ENCODE results near the gene CD151.

CD151 gene

DNA sequence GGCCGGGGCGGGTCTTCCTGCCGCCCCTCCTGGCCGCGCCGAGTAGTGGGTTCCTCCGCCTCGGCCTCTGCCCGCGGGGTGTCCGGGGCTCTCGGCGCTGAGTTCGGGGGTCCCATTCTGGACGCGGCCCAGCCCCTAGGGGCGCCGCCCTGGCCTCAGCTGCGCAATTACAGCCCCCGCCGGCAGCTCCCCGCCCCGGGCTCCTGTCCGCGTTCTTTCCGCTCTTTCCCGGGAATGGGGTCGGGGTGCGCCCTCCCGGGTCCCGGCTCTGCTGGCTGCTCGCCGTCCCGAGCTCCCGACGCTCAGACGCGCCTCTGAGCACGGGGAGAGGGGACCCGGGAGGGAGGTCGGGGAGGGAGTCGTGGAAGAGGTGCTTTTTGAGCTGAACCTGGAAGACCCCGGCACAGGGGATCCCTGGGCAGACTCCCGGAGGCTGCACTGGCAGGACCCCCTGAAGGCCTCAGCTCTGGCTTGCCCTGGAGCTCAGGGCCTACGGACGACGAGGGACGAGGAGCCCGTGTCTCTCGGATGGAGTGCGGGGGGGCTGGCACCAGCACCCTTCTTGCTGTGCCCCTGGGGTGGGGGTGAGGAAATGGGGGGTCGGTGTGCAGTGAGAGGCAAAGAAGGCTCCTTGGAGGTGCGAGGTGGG is 10.5 kb downstream of the CD151 start:
- no peak for DNase-seq (ENCODE audit: low spot score)

DNA sequence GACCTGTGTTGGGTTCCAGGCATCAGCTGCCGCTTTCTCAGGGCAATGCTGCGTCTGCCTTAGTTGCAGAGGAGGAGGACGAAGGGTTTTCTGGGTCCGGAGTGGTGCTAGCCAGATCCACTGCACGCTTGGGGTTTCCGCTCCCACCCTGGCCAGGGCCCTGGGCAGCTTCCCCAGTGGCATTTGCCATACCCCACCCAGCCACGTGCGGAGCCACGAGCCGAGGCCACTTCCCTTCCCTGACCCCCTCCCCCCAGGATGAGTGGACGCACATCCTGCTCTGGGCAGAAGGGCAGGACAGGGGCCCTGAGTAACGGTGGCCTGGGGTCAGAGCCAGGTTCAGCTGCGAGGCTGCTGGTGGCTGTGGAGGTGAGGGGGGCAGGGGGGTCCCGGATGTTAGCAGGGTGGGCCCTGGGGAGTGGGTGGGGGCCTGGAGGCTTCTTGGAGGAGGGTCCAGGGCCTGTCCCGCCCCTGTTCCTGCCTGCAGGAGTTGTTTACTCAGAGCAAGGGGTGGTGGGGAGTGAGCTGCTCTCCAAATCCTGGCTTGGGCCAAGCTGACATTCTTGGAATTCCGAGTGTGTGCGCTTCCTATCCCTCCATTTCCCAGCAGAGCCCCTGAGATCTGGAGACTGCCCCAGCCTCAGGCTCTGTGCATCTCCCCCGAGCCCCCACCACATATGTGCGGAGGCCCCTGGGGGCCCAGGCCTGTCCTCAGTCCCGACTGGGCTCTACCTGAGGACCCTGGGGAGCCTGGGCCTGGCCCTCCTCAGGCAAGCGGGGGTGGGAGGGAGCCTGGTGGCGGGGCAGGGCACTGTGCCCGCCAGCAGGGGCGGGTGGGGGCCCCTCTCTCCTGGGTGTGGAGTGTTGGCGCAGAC is 11.3 kb downstream of the CD151 start:
- DNase-seq (ENCODE audit: low spot score): peak; percentile 86

DNA sequence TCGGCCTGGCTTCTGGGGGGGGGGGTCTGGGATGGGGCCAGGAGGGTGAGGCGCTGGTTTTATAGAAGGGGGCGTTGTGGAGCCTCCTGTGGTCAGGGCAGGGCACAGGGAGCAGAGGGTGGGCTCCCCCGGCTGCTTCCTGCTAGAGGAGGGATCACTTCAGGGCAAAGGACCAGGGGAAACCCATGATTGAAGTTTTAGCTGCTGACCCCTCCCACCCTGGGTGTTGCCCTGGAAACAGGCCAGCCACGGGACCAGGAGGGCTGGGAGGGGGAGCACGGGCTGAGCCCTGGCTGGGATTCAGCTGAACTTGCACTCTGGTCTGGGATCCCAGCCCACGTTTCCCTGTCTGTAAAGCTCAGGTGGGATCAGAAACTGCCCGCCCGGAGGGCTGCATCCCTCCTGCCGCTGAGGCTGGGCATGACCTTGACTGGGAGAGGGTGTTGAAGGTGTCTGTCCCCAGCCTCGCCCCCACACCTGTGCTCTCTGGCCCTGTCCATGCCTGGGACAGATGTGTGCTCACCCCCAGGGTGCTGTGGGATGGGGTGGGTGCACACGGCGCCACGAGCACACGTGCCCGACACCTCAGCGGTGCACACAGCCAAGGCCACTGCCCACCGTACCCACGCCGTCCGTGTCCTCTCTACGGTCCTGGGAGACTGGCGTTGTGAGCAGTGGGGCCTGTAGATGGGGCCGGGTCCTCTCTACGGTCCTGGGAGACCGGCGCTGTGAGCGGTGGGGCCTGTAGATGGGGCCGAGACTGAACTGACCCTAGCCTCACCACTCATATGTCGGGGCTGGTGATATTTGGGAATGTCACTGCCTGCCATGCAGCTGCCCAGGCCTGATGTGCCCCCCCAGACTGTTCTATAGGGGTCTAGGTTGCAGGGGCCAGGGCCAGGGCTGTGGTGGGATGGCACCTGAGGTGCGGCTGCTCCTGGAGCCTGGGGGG is 12.2 kb downstream of the CD151 start:
- DNase-seq (ENCODE audit: low spot score): peak; percentile 88

DNA sequence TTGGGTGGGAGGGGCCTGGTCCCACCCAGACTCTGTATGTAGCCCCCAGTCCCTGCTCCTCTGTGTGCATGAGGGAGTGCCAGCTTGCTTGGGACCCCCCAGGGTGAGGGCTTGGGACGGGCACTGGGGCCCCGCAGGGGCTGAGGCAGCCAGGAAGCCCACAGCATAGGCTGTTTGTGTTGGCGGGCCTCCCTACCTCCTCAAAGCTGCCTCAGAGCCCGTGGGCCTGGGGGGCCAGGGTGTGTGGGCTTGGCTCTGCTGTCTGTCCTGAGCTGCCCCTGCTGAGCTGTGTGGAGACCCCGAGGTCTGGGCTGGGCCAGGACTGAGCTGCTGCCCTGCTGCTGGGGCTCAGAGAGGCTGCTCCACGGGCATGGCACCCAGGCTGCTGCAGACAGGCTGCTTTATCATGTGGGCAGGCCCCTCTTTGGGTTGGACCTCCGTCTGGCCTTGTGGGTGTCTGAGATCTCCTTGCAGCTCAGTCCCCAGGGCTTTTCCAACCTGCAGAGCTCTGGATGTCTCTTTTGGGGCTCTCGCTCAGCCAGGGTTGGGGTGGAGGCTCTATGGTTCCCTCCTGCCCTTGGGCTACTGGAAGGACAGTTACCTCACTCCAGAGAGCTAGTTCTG is 13.2 kb downstream of the CD151 start:
- no peak for DNase-seq (ENCODE audit: low spot score)

DNA sequence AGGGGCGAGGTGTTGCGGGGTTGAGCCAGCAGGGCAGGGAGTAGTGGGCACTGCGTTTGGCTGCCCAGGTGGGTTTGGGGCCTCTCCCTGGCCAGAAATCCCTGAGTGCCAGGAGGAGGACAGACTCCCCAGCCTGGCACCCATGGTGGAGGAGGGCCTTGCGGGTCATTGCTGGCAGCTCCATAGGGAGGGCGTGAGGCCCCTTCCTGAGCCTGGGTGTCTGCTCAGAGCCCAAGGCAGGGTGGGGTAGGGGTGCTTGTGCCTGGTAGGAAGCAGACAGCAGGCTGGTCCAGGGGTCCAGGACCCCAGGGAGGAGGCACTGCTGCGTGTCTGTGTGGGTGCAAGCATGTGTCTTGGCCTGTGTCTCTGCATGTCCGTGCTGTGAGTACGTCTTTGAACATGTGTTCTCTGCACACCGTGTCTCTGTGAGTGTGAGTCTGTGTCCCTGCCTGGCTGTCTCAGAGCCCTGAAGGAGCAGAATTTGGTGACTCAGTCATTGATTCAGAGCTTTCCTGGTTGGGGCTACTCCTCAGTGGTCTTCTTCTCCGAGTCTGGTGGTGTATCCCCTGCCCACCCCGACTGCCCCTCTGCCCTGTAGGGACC is 13.8 kb downstream of the CD151 start:
- no peak for DNase-seq (ENCODE audit: low spot score)

DNA sequence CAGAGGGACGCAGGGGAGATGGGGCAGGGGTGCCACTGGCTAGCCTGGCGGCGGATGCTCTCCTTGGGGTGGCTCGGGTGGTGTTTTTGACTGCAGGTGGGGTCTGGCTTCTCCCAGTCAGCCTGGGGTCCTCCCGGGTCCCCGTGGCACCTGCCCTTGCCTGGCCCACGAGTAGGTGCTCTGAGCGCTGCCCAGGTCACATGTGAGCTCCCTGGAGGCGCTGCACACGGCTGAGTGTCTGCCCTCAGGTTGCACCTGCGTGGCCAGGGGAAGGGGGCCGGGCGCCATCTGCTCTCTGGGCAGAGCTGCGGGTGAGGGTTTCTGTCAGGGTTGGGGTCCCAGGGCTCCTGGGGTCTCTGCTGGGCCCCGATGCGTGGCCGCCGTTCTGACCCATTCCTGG is 15.1 kb downstream of the CD151 start:
- DNase-seq (ENCODE audit: low spot score): no peak

DNA sequence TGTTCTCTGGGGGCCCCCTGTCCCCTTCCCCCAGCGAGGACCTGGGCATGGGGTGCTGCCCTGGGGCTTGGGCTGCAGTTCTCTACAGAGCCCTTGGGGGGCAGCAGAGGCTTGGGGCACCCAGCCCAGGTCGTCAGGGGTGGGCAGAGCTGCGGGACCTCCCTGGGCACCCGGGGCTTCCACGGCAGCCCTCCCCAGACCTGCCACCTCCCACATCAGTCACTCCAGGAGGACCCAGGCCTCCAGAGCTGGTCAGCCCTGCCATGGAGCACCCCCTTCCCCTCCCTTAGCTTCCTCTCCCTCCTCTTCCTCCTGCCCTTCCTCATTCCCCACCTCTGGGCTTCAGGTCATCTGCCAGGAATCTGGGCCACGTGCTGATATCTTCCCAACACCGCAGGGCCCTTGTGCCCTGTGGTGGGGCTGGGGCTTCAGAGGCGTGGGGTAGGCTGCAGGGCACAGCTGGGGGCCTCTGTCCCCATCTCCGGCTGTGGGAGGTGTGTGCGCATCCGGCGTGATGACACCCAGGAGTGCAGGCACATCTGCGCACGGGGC is 15.7 kb downstream of the CD151 start:
- DNase-seq (ENCODE audit: low spot score): no peak

DNA sequence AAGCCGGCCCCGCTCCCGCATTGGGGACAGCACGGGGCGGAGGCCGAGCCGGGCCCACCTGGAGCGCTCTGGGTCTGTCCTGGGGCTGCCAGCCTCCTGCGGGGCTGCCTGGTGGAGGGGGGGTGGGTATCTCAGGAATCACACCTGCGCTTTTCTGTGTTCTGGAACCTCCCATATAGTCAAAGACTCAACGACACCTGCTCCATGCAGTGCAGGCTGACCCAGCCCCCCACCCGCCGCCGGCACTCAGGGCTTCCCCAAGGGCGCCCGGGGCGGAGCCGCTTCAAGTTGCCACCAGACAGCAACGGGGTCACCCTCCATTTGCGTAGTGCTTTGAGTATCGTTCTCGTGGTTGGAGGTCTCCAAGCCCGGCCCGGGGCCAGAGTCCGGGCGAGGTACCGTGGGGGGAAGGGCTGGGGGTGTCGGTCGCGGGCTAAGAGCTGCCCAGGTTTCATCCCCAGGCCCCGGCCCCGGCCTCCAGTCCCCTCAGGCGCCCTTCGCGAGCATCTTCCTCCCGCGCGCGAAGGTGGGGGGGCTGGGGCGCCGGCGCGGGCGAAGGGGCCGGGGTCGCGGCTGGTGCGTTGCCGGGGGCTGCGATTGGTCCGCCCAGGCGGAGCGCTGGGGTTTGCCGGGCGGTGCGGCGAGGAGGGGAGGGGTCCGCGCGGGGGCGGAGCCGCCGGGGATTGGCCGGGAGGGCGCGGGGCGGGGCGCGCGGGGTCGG is 16.5 kb downstream of the CD151 start:
- no peak for DNase-seq (ENCODE audit: low spot score)

DNA sequence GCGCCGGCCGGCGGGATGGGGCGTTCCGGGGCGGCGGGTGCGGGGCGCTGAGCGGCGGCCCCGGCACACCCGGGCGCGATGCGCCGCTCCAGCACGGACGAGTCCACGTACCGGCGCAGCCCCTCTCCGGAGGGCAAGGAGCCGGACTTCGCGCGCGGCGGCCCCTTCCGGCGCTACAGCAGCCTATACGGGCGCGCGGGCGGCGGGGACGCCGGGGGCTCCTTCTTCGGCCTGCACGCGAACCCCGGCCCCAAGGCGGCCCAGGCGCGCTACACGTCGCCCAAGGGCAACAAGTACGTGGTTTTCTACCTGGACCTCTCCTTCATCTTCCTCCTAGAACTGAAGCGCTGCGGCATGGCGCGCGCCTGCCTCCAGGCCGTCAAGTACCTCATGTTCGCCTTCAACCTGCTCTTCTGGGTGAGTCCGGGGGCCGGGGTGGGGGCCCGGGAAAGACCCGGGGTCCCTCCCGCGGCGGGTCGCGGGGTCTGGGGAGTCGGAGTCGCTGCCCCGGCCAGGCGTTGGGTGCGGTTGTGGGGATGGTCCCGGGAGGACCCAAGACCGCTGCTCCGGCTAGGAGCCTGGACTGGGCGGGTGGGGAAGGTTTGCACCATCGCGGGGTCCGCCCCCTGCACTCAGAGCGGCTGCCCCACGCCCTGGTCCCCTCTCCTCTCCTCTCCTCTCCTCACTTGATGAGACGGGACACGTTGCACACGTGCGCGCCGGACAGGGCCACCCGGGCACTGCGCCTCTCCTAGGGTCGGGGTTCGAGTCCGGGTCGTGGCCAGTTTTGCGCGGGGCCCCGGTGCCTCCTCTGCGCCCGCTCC is 17.4 kb downstream of the CD151 start:
- no peak for DNase-seq (ENCODE audit: low spot score)

DNA sequence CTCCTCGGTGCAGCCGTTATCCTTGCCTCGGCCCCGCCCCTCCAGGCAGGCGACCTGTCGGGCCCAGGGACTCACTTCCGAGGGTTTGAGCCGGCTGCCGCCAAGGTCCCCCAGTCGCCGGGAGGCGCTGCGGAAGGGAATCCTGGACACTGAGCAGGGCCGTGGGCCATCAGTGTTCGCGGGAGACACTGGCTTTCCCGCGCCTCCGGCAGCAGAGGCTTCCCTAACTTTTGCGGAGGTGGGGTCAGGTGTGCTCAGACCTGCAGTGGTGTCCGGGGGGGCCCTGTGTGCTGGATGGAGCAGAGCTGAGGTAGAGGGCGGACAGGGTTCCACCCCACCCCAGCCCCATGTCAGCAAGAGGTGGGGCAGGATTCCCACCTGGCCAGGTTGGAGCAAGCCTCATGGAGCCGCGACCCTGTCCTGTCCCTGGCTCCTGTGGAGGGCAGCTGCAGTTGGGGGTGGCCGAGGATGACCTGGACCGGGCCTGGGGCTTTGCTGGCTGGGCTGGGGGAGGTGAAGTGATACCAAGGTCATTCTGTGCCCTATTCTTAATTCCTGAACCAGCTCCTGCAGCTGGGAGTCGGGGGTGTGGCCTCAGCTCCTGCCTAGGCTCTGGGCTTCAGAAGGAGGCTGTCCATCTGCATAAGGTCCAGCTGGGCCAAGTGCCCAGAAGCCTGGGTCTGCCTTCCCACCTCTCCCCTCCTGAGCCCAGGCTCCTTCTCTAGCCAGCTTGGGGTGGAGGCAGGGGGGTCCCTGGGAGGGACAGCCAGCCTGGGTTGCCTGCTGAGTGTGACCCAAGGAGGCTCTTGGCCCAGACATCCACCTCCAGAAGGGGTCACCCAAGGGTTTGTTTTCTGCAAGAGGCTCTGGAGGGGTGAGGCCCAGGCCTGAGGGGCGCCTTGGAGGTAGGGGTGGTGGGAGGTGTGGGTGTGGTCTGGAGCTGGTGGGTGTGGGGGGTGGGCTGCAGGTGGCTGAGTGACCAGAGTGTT is 18.3 kb downstream of the CD151 start:
- DNase-seq (ENCODE audit: low spot score): no peak

DNA sequence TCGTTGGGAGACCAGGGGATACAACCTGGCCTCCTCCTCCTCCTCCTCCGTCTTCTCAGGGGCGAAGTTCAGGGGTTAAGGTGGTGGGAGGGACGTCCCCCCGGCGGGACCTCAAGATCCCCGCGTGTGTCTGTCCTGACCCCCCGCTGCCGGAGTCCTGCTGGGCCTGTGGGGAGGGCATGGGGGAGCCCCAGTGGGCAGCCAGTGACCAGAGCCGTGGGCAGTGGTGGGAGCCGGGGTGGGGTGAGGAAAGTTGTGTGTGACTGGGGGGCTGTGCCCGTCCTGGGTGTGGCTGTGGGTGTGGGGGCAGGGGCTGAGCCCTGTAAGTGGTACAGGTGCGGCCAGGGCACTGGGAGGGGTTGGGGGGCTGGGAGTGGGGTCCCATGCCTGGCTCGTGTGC is 20.0 kb downstream of the CD151 start:
- DNase-seq (ENCODE audit: low spot score): no peak

DNA sequence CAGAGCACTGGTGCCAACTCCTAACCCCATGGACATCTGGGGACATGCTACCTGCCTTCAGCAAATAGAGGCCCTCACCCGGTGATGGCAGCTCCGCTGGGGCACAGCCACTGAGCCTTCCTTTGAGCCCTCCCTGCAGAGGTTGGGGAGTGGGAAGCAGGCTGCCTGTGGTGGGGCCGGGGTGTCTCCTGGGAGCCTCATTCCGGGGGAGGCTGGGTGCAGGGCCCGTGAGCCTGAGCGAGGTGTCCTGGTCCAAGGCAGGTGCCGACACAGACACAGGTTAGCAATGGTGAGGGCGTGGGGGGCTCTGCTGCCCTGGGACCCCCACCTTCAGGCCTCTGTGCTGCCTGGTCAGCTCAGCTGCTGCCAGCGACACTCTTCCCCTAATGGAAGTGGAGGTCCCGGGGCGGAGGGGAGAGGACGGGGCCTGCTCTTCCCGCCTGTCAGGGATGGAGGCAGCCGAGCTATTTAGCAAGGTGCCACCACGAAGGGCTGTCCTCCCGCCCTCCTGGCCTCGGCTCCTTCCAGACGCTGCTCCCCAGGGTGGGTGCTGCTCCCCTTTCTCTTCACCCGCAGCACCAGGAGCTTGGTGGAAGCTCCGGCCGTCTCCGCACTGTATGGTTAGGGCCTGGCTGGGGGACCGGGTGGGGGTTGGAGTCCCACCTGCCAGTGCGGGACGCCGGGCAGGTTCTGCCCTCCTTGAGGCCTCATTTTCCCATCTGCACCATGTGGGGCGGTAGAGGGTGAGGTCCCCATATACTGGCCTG is 21.1 kb downstream of the CD151 start:
- DNase-seq (ENCODE audit: low spot score): no peak

DNA sequence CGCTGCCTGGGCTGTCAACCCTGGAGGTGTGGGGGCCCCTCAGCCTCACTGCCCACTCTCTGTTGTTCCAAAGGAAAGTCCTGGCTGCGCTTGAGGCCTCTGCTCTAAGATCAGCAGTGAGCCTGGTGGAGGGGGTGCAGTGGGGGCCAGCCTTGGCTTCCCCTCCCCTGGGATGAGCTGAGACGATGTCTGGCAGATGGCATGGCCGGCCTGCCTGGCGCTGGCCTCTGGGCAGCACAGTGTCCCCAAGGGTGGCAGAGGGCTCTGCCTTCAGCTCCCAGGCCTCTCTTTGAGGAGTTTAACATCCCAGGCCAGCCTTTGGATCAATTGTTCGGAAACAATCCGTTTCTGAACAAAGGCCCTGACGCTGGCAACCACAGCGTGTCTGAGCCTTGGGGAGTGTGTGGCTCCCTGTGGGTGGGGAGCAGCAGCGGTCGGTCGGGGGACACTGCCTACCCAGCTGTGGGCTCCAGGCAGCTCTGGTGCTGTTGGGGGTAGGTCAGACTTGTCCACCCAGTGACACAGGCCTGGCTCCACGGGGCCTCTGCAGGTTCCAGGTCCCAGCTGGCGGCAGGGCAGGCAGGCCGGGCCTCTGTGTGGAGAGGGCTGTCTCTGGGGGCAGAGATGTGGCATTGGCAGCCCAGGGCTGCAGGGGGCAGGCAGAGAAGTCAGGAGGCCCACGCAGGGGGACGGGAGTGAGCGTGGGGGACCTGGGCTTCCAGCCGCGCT is 22.0 kb downstream of the CD151 start:
- no peak for DNase-seq (ENCODE audit: low spot score)

DNA sequence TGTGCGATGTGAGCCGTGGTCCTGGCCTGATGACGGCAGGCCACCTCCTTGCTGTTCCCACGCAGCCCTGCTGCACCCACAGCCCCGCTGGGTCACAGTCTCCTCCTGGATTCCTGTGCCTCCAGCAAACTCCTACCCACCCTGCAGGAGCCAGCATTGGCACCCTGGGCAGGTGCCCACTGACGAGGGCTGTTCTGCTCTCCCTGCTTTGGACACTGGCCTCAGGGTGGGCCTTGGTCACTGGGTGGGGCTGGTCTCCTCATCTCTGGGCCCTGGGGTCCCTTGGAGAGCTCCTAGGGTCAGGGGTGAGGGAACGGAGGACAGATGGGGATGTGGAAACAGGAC is 22.6 kb downstream of the CD151 start:
- no peak for DNase-seq (ENCODE audit: low spot score)

DNA sequence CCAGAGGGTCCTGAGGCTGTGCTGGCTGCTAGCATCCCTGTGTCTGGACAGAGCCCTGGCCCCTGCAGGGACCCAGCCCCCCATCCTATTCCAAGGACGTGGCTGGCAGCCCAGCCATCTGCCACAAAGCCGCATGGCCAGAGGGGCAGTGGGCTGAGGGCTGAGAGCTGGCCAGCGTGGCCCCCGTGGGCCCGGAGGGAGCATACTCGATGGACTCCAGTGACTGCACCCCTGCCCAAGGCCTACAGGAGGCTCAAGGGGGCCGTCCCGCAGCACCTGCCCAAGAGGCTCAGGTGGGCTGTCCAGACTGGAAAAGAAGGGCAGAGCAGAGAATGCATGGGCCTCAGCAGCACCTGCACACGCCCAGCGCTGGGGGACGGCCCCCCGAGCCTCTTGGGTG is 23.0 kb downstream of the CD151 start:
- no peak for DNase-seq (ENCODE audit: low spot score)

DNA sequence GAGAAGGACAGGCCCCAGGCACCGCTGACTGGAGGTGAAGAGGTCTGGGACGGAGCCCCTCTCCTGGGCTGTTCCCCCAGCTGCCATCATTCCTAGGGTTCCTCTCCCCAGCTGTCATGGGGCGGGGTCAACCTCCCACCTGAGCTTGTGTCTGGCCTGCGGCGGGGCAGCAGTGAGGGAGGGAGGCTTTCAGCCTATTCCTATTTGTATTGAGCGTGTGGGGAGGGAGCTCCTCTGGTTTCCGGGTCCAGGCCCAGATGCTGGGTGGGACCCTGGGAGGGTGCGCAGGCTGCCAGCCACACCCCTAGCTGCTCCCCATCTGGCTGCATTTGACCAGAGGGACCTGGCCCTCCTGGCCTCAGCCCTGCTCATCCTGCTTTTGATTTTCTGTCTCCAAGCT is 23.6 kb downstream of the CD151 start:
- no peak for DNase-seq (ENCODE audit: low spot score)

Measured in cerebellar cortex (tissue), 1 donor.